Stimulated activated CD4-positive, alpha-beta T cell treated with anti-CD3 and anti-CD28 coated beads, Interleukin-4, amount 100 ng/mL, for 4 hours (primary cell): ENCODE measurements around the gene CISD2.
"Not testable (repeated sequence)": the region's sequence is repeated elsewhere in the genome, so short reads cannot be mapped to it uniquely, and the experiment has no call there.

ENCODE experiments used
- DNase-seq, 2 experiments: peaks; one replicate each; pipeline ENCODE4 v3.0.0-alpha.2; 2020

Gene CISD2, protein sequence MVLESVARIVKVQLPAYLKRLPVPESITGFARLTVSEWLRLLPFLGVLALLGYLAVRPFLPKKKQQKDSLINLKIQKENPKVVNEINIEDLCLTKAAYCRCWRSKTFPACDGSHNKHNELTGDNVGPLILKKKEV

DNA sequence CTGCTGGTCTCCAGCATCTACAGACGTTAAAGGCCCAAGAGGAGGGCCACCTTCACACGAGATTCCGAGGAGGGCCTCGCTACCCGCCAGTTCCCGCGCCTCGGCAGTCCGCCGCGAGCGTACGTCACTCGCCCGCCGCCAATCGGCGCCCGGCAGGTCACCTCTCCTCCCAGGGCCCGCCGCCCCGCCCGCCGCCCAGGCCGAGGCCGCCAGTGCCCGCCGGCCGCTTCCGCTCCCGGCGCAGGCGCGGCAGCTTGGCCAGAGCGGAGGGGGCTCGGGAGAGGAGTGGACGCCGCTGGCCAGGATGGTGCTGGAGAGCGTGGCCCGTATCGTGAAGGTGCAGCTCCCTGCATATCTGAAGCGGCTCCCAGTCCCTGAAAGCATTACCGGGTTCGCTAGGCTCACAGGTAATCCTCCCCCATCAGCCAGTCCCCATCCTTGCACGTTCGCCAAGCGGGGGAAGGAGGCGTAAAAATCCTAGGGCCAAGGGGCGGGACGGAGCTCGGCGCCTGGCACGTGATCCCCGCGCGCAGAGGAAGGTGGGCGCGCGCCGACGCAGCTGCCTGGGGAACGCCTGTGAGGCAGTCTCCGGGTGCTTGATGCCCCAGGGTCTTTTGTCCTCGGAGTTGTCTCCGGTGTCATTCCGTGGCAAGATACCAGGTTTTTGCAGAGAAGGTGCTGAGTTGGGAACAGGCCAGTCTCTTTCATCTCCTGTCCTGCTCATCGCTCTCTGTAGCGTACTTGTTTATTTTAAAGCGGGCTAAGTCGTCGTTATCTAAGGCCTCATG lies at the start of gene CISD2:
CISD2 (plus strand) TSS at position 212 of the 788 bp plus-strand sequence; CDS start at position 305, 93 bp downstream.
- peak; percentile 86 to 90 for DNase-seq

DNA sequence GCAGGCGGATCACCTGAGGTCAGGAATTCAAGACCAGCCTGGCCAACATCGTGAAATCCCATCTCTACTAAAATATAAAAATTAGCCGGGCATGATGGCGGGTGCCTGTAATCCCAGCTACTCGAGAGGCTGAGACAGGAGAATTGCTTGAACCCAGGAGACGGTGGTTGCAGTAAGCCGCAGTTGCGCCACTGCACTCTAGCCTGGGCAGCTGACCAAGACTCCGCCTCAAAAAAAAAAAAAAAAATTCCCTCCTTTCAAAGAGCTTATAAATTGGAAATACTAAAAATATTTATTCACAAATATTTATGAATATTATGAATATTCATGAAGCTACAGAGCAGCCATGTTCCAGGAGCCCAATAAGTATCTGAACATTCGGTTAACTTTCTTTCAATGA lies 49.7 kb upstream of the CISD2 start:
- not testable (repeated sequence) for DNase-seq

DNA sequence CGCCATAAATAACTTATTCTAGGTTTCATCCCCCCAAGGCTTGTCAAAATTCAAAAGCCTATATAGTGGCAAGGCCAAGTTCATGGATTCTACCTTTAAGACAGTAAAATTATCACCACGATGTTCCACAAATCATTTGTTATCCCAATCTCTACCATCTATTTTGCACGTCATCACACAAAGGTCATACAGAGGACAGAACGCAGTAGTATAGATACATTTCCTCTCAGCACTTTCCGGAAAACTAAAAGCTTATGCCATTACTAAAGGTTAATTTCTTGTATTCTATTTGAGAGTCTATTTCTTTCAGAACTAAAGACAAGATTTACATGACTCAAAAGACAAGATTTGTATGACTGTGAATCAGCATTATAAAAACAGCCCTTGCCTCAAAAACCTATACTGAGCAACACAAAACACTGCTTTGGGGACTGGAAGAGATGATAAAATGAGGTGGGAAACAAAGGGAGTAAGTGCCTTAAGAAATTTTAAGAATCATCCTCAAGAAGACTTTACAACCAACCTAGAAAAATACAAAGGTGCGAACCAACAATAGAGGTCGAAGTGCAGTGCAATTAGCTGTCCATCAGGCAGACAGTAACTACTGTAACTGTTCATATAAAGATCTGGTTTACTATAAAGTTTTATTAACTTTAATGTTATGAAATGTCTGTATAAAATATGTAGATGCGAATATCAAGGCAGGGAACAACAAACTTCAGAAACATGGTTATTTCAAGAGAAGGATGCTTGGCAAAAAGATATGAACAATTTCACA lies 49.0 kb upstream of the CISD2 start:
- no peak for DNase-seq

DNA sequence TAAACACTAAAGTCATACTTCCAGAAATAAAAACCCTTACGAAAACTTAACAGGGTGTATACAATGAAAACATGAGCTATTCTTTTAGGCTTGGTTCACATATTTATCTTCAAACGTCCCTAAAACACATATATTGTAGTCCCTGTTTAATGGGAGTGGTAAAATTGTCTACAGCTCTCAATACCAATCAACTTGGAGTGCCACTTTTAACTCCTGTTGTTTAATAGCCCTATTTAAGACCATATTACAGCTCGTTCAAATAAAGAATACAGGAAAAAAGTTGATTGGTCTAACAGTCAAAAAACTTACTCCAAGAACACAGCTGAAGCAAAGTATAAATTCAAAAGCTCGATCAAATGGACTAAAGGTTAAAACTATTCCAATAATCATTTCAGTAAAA lies 45.3 kb upstream of the CISD2 start:
- DNase-seq, result no peak

DNA sequence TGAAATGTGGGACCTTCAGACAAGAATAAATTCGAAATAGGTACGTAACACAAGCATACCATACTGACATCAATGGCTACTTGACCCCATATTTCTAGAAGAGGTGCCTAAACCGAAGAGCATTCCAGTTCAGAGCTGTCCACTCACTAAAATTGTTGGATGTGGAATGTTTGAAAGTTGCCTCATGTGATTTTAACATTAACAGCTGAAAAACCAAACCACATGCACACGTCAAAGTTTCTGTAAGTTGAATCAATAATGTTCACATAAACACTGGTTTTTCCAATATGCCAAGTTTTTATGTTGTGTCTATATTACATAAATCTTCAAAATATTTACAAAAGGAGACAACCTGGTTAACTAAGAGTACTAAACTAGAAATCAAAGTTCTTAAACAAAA lies 44.9 kb upstream of the CISD2 start:
- DNase-seq, result no peak

DNA sequence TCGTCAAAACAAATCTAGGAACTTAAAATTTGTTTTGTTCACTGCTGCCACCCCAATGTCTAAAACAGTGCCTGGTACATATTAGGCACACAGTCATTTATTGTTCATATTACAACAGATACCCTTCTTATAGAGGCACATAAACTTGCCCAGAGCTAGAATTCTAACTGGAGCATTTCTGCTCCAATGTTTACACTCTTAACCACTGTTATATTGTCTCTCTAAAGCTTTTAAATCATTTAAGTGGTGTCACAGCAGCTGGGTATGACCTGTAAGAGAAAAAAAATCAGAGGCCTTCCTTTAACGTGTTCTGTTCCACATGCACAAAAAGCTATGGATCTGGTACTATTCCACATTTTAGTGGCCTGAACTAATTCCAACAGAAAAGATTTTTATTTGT lies 44.4 kb upstream of the CISD2 start:
- DNase-seq, result no peak

DNA sequence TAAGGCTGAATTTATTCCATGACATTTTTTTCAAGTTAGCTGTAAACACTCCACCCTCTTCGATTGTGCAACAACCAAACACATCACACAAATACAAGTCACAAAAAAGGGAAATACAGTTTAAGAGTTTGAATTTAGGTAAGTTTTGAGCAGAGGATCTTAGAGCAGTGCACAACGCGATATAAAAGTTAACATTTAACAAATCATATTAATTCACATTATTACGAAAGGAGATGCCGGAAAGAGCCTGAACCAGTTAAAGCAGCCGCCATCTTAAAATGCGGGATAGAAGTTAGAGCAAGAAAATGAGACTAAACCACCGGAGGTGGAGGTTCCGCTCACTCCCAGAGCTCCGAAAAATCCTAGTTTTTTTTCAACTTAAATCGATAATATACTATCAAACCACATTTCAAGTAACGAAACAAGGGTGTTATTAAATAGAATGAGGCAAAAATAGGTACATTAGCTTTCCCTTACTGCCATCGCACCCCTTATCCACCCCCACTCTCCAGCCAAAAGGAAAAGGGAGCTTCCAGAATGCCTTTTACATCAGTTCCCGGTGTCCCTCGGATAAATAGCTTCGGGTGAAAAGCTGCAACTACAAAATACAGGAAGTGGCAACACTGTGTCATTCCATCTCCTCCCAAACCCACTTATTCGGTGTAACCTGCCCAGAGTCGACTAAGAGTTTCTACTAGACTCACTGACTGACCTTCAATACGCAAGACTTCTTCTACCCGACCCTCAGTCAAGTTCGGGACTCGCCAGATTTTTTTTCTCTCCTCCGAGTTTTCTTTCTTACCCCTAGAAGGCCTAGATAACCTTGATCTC lies 43.3 kb upstream of the CISD2 start:
- peak in 1 of 2 experiments; percentile 36 for DNase-seq

DNA sequence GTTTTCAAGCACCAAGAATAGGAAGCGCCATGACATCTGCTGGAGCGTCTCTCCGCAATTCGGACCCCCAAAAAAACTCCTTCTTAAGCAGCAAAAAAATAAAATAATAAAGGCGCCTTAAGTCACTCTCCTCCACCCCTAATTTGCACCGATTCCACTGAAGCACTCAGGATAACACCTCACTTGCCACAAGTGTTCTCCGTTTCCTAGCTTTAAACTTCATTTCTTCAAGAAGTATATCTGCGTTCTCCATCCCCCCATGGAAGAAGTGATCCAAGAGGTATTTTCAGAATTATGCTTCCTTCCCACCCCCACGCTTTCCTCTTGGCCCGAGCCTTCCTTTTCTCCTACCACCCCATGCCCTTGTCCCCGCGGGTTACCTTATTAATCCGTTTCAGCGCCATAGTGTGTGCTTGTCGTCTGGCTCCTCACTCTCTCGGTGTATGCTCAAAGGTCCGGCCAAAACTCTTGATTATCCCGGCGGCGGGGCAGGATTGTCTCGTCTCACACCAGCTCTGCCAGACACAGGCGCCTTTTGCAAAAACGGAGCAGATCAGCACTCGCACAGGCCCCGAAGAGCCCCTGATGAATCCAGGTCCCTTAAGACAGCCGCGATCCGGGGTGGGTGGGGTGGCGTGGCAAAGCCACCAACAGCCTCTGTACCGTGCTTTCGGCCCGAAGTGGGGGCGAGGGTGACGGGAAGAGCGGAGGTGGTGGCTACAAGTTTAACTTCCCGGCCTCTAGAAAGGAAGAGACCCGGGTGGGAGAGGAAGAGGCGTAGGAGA lies 42.5 kb upstream of the CISD2 start:
- peak in 1 of 2 experiments; percentile 74 for DNase-seq

DNA sequence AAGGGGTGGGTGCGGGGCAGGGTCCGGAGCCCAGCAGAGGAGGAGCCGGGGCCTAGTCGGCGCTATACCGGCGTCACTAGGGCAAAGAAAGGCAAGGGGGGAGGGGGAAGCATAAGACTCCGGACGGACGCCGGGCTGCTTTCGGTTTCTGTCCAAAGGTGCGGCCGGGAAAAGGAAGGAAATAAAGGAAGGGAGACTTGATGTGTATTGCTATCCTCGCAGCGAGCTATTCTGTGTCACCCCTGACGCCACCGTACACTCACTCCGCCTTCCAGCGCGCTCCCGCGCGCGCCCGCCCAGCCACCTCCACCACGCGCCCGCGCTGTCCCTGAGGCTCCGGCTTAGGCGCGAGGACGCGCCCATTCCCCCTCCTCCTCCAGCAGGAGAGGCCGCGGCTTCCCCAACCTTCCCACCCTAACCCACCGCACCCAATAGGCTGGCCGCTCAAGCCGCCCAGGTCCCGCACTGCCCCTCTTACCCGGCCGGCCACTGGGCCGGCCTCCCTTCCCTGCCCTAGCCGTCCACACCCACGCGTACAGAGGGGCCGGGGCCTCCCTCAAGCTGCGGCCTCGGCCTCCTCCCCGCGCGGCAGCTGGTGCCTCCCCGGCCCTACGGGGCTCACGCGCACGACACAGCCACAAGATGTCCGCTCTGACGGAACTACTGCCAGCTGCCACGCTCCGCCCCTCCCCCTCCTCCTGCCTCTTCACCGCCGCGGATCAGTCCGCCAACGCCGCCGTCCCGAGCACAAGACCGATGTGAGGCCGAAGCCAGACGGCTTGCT lies 41.7 kb upstream of the CISD2 start, which contains the start of gene UBE2D3:
UBE2D3 (minus strand) TSS at position 662 of the 784 bp plus-strand sequence. CDS start 1,043 bp downstream, outside the sequence.
- DNase-seq, result peak; percentile 93

DNA sequence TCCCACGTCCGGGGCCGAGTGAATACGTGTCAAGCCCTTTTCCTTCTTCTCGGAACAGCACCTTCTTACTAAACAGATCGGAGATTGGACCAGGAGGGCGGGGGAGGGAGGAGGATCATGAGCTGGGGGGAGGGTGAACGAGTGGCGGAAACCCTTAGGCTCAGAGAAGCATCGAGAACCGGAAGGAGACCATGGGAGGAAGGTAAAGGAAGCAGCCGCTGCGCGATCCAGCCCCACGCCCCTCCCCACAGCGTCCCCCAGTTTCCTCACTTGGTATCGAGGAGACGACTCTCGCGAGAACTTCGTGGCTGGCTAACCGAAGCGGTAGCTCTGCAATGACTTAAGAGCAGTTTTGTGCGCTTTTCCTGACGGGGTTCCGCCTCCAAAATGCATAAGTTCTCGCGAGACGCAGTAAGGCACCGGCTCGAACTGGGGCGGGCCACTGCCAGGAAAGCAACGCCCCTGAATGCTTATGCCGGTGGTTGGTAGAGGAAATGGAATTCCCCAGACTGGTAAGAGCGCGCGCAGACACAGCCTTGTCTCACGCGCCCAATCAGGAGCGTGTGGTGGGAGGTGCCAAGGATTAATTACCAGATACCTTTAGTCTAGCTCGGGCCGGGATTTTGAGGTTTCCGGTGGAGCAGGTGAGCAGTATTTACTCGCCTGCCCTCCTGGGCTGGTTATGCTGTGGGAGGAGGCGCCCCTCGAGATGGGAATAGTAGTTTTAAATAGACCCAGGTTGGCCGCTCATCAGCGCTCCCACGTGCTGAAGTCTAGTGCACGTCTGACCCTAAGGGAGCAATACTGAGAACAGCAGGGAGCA lies 40.9 kb upstream of the CISD2 start:
- DNase-seq, result peak; percentile 94 to 100

DNA sequence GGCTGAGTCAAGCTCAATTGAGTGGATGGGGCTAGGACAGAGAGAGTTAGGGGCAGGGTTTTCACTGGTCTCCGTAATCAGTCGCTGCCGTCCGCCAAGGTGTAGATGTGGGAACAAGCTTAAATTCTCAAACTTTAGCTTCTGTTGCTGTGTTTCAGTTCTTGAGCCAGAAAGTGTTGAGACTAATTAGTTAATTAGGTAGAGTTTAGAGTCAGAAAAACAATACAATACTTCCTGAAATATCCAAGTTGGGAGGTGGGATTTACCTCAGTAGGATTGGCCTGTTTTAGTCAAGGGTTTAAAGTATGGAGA lies 40.3 kb upstream of the CISD2 start:
- no peak for DNase-seq

DNA sequence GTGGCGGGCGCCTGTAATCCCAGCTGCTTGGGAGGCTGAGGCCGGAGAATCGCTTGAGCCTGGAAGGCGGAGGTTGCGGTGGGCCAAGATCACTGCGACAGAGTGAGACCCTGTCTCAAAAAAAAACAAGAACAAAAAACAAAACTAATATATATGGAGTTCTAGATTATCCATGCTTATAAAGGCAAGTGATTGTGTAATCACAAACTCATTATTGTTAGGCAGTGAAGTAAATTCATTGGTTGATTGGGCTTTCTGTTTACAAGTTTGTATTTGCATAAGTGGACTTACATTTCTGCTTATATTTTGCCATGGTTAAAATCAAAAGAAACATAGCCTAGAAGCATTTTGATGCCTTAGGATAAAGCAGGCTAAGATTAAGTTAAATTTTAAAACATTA lies 39.0 kb upstream of the CISD2 start:
- DNase-seq, result no peak

DNA sequence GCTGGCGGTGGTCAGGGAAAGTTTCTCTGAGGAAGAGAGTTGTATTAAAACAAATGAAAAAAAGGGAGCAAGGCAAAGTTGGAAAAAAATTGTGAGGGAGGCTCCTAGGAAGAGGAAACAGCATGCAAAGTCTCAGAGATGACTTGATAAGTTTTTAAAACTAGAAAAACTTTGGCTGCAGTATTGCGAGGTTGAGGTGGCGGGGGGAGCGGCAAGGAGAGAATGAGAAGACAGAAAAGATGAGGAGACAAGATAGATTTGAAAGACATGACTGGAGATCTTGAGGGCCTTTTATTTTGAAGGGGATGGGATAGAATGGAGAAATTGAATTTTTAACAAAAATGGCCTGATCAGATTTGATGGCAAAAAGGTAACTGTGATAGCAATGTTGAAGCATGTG lies 36.7 kb upstream of the CISD2 start:
- DNase-seq, result no peak

DNA sequence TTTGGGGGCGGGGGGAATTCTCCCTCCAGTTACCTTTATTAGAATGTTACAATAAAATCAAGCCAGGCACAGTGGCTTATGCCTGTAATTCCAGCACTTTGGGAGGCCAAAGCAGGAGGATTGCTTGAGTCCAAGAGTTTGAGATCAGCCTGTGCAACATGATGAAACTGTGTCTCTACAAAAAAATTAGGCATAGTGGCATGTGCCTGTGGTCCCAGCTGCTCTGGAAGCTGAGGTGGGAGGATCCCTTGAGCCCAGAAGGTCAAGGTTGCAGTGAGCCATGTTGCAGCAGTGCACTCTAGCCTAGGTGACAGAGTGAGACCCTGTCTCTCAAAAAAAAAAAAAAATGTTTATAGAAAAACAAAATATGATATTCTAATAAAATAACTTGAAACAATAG lies 36.1 kb upstream of the CISD2 start:
- DNase-seq, result no peak

DNA sequence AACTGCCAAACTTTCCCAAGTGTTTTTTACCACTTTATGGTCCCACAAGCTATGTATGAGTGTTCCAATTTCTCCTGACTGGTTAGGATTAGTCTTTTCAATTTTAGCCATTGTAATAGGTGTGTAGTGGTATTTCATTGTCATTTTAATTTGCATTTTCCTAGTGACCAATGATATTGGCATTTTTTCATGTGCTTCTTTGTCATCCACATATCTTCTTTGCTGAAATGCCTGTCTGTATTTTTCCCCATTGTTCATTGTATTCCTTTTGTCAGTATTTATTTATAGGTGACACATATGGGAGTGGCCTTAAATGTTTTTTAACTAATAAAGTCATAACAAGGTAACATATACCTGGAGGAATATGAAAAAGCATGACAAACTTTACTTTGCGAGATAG lies 32.2 kb upstream of the CISD2 start:
- DNase-seq, result no peak

DNA sequence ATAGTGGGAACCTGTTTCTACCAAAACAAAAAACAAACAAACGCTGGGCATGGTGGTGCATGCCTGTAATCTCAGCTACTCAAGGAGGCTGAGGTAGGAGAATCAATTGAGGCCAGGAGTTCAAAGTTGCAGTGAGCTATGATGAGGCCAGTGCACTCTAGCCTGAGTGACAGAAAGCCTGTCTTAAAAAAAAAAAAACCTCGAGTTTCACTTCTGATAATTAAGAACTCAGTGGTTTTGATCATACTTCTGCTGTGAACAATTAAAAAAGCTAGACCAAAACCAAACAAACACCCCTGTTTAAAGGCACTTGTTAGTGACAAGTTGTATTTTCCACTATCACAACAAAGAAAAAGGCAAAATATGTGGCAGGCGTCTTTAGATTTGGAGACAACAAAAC lies 26.4 kb upstream of the CISD2 start:
- DNase-seq, result no peak

DNA sequence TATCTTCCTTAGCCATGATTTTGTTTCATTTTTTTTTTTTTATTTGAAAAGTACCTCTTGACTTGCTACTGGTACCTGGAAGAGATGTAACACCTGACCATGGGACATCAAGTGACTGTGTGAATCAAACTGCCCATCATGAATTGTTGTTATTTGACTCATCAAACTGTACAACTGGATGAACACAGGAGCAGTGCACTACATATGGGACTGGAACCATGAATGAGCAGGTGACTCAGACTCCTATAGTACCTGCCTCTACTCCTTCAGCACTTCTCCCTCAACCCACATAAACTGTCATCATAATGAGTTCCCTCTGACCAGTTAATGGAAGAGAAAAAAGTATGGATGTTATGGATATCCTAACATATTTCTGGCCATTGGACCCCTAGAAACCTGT lies 25.5 kb upstream of the CISD2 start:
- DNase-seq, result no peak

DNA sequence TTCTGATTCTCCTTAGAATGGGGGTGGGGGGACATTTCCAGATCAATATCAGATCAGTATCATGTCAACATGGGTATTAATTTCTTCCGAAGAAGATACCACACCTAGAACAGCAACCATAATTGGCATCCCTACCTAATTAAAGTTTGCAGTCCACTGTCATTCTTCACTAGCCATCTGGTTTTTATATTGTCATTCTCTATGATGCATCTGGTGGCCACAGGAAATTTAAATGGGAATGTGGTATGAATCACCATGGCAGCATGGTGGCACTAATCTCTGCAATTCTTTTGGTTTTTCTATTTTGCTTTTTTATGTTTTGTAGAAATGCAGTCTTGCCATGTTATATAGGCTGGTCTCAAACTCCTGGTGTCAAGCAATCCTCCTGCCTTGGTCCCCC lies 24.9 kb upstream of the CISD2 start:
- DNase-seq, result no peak

DNA sequence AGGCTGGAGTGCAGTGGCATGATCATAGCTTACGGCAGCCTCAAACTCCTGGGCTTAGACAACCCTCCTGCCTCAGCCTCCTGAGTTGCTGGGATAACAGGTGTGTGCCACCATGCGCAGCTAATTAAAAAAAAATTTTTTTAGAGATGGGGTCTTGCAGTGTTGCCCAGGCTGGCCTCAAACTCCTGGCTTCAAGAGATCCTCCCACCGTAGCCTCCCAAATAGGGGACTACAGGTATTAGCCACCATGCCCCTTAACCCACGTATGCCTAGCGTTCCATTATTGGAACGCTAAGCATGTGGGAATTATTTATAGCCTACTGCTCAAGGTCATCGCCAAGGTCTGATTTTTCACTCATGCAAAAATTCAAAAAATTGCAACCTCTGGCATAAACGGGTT lies 21.1 kb upstream of the CISD2 start:
- no peak for DNase-seq

DNA sequence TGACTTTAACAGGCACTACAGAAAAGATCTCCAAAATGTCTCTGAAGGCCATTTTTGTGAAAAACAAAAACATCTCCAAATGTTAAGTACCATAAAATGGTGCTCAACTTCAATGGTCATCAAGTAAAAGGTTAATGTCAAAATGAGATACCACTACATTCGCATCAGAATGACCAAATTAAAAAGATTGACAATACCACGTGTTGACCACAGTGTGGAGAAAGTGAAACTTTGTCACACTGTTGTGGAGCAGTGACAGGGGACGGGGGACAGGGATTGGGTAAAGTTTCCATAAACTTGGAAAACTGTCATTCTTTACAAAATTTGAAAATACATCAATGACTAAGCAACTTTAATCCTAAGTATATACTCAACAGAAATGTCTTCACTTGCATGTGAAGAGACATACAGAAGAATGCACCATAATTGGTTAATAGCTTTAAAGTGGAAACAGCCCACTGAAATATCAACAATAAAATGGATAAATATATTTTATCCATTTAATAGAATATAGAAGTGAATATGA lies 19.1 kb upstream of the CISD2 start:
- DNase-seq, result no peak
